SH-SY5Y (cell line): ENCODE data around the gene SH3TC2.

Source experiments
- GATA2 ChIP-seq: IDR thresholded peaks from 2 replicates; pipeline ENCODE4 v1.6.1; 2011; ENCODE audit warnings: mild to moderate bottlenecking, low read depth, low read length
- GATA3 ChIP-seq: IDR thresholded peaks from 2 replicates; pipeline ENCODE4 v1.6.1; 2011; ENCODE audit warnings: low read depth, mild to moderate bottlenecking, low read length, moderate library complexity

- TF ChIP-seq GATA2 (no peak), GATA3 (no peak)
Measured at GRCh38 chr5:148989567-148989966, 73.3 kb downstream of the SH3TC2 start.
